ENCODE measurements around the gene MSS51.
"Not testable (repeated sequence)": the region's sequence is repeated elsewhere in the genome, so short reads cannot be mapped to it uniquely, and the experiment has no call there.

The MSS51 gene

DNA sequence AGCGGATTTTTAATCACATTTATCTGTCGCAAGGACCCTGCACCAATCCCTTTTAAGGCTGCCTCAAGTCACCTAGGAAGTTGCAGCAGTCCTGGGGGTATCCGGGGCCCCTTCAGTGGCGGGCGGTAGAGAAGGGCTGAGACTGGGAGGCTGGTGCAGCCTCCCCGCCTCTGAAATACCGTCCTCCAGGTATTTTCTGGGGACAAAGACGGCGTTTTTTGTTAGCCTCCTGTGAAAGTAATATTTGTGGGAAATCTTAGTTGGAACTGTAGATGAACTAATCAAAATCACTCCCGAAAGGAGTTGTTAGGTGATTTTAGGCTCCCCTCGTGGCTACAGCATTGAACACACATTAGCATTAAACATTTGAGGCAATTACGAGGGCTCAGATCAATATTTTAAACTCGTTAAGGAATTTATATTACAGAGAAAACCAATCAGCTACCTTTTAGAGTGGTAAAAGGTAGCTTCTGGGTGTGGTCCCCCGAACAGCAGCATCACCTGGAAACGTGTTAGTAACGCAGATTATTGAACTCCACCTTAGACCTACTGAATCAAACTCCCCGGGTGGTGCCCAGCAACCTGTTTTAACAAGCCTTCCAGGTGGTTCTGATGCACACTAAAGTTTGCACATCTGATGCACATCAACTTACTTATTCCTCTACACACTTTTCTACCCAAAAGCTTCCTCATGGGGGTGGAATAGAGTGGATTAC is 19.0 kb downstream of the MSS51 start:
- no peak for DNase-seq

DNA sequence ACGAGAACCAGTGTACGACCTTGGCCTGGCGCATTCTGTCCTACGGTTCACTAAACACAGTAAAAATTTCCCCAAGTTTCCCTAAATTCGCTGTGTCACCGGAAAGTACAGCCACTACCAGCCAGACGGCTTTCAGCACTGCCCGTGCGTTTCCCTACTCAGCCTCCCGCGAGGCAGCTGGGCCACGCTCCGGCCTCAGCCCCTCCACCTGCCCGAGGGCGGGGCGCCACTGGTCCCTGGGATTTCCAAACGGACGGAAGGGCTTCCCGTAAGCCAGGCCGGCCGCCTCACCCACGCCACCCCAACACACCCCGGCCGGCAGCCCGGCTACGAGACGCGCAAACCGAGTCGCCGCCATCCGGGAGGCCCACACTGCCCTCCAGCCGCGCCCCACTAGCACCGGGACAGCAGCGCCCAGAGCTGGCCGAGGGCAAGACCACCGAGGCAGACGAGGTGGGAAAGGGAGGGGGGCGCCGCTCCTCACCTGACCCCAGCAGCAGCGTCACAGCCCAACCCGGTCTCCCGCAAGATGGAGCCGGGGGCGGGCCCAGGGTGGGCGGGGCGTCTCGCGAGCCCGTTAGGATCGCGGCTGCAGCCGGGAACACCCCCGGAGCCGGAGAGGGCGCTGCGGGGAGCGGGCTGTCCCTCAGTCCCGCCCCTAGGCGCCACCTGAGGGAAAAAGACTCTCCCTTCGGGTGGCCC is 19.7 kb downstream of the MSS51 start, which contains the start of gene ANXA7:
Gene ANXA7, minus strand, starts transcription at position 531 of the 702 bp plus-strand sequence. CDS start 13,202 bp downstream, outside the sequence.
- peak; percentile 89 to 96 (median 93) for DNase-seq

DNA sequence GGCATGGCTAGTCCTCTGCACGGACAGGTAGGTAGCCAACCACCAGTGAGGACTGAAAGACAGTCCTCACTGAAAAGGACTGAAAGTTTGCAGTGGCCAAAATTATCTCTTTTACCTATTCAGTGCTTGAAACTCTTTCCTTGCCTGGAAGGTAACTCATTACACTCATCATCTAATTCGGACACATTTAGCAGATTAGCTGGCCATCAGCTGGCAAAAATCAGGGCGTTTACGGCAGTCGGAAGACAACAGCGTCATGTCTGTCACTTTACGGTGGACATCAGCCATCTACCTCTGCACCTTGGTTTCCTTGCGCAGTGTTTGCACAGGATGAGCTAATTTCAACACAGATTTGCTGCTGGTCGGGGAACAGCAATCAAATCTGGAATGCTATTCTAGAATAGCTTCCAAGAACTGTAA is 20.2 kb downstream of the MSS51 start:
- no peak for DNase-seq

DNA sequence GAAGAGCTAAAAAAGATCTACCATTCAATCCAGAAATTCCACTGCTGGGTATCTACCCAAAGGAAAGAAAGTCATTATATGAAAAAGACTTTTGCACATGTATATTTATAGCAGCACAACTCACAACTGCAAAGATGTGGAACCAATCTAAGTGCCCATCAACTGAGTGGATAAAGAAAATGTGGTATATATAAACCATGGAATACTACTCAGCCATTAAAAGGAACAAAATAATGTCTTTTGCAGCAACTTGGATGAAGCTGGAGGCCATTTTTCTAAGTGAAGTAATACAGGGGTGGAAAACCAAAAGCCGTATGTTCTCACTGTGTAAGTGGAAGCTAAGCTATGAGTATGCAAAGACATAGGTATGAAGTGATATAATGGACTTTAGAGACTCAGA is 22.5 kb downstream of the MSS51 start:
- no peak for DNase-seq

DNA sequence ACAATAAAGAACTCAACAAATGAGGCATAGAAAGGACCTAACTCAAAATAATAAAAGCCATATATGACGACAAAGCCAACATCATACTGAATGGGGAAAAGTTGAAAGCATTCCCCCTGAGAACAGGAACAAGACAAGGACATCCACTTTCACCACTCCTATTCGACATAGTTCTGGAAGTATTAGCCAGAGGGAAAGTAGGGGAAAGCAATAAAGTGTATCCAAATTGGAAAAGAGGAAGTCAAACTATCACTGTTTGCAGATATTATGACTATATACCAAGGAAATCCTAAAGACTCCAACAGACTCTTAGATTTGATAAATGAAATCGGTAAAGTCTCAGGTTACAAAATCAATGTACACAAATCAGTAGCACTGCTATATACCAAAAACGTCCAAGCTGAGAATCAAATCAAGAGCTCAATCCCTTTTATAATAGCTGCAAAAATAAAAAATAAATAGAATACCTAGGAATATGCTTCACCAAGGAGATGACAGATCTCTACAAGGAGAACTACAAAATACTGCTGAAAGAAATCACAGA is 24.3 kb downstream of the MSS51 start:
- peak in 2 of 4 experiments; percentile 2 to 15 for DNase-seq

DNA sequence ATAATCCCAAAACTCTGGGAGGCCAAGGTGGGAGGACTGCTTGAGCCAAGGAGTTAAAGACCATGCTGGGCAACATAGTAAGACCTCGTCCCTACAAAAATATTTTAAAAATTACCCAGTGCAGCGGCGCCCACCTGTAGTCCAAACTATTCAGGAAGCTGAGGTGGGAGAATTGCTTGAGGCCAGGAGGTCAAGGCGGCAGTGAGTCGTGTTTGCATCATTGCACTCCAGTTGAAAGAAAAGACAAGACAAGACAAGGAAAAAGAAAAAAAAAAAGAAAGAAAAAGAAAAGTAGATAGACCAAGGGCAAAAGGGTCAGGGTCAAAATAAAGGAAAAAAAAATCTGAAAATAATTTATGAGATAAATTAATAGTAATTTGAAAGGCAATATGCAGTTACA is 25.3 kb downstream of the MSS51 start:
- DNase-seq, result no peak

DNA sequence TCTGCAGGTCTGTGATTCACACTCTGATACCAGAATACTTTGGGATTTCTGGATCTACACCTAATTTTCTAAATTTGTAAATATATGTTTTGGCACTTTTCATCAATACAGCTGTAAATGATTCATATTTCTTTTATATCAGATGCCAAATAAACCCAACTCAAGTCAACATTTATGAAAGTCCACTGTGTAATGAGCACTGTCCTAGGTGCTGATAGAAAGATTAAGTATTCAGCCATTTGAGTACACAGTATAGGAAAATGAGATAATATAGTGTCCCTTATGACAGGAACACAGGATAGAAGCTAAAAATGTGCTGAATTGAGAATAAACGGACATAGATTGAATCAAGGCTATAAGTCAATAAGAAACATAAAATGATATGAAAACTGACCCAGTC is 25.9 kb downstream of the MSS51 start:
- no peak for DNase-seq

DNA sequence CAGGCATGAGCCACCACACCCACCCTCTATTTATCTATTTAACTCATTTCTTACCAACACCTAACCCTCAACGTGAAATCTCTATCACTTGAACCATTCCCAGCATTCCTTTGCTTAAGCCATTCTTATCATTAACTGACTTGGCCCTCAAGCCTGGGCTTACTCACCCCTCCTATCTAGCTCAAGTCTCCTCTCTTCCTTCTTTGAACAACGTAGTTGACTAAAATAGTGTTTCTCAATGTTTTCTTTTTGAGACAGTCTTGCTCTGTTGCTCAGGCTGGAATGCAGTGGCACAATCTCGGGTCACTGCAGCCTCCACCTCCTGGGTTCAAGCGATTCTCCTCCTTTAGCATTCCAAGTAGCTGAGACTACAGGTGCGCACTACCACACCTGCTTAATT is 26.5 kb downstream of the MSS51 start:
- no peak for DNase-seq

DNA sequence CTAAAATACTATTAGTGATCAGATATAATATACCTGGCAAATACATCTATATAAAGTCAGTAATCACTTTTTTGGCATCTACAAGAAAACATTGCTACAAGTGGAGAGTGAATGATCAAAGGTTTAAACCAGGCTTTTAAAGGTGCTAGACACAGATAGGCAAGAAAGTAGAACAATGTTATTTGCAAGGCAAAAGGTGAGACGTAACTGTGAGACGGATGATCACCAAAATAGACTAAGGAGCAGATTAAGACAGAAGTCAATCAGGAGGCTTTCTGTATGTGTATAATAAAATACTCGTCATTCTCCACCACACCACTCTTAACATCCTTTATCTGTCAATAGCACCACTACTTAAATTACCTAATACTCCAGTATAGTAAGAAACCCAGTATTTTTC is 27.8 kb downstream of the MSS51 start:
- DNase-seq, result no peak

DNA sequence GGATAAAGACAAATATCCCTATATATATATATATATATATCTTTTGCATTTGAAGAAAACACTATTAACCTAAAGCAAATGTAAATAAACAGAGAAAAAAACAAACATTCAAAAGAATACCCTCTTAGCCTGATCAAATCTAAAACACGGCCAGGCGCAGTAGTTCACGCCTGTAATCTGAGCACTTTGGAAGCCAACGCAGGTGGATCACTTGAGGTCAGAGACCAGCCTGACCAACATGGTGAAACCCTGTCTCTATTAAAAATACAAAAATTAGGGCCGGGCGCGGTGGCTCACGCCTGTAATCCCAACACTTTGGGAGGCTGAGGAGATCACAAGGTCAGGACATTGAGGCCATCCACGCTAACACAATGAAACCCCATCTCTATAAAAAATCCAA is 28.7 kb downstream of the MSS51 start:
- DNase-seq, result no peak

DNA sequence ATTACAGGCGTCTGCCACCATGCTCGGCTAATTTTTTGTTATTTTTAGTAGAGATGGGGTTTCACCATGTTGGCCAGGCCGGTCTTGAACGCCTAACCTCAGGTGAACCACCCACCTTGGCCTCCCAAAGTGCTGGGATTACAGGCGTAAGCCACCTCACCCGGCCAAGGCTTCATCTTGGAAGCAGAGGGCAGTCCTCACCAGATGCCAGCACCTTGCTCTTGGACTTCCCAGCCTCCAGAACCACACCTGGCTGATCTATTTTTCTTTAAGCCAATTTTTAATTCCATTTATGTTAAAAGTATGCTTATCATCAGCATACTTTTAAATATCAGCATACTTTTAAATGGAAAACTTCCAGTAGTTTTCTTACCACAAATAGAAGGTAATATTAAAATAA is 31.7 kb downstream of the MSS51 start:
- DNase-seq, result no peak

DNA sequence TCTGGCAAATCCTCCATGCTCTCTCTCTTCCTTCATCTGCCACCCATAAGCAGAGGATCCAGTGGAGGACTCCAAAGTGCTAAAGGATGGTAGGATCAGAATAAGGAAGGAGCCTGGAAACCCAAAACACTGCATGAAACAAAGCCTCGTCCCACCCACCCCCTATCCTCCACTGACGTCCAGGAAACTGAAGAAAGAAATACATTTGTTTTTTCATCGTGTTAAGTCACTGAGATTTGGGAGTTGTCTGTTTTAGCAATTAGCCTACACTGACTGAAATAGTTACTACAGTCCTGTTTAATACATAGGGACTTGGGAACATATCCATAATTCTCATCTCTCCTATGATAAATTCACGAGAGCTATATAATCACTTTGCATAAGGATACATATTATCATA is 34.3 kb downstream of the MSS51 start:
- no peak for DNase-seq

DNA sequence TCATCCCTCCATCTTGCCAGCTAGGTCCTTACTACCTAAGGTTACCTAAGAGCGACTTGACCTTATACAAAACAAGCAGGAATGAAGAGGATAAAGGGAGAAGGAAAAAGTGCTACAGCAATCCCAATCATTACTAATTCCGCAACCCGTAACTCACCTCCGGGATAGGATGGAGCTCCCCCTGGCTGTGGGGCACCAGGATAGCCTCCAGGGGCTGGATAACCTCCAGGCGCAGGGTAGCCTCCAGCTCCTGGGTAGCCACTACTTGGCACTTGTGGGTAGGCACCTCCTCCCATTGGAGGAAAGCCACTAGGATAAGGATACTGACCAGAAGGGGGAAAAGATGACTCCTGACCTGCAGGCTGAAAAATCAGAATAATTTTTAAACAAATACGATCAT is 35.3 kb downstream of the MSS51 start:
- DNase-seq, result peak in 2 of 4 experiments; percentile 6 to 9

DNA sequence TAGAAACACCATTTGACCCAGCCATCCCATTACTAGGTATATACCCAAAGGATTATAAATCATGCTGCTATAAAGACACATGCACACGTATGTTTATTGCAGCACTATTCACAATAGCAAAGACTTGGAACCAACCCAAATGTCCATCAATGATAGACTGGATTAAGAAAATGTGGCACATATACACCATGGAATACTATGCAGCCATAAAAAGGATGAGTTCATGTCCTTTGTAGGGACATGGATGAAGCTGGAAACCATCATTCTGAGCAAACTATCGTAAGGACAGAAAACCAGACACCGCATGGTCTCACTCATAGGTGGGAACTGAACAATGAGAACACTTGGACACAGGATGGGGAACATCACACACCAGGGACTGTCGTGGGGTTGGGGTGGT is 39.0 kb downstream of the MSS51 start:
- DNase-seq, result not testable (repeated sequence)

DNA sequence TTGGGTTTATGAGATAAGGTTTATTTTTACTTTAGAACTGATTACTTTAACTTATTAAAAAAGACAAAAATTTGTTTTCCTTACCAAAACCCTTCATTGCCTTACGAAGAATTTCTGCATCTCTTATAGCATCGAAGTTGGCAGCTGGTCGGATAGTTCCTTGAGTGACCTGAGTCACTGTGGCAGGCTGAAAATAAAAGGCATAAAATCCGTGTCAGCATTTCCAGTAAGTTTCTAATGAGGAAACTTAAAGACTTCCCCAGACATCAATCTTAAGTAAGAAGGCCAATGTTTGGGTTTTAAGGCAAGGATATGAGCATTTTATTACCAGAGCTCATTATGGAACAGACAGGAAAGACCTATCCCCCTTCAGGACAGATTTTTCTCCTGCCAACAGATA is 45.1 kb downstream of the MSS51 start:
- peak in 2 of 4 experiments; percentile 10 to 12 for DNase-seq

DNA sequence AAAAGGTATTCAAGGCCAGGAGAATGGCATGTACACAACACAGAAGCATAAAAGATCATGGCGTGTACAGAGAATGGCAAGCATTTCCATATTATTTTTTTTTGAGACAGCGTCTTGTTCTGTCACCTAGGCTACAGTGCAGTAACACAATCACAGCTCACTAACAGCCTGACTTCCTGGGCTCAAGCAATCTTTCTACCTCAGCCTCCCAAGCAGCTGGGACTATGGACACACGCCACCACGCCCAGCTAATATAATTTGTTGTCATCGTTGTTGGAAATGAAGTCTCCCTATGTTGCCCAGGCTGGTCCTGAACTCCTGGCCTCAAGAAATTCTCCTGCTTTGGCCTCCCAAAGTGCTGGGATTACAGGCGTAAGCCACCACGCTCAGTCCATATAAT is 46.8 kb downstream of the MSS51 start:
- DNase-seq, result no peak

DNA sequence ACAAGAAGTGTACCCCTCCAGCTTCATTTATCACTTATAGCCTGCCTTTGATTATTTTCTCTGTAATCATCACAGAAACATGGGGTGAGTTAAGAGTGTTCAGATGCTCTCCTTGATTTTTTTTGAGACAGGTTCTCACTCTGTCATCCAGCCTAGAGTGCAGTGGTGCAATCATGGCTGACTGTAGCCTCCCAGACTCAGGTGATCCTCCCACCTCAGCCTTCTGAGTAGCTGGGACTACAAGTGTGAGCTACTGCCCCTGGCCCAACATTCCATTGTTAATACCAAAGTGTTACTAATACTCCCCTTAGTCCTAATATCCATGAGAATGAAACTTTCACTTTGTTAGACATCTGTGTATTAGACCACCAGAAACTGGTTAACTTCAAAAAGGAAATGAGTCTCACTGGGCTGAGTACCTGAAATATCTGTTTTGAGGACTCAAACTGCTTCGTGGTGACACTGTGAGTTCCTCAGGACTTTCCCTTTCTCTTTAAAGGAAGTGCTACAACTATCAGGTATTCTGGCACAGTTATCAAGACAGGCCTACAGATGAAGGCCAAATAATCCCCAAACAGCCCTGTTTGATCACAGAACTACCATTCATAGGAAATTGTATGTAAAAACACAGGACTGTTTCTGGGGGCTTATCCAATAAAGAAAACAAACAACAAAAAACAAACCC is 54.2 kb downstream of the MSS51 start:
- no peak for DNase-seq

DNA sequence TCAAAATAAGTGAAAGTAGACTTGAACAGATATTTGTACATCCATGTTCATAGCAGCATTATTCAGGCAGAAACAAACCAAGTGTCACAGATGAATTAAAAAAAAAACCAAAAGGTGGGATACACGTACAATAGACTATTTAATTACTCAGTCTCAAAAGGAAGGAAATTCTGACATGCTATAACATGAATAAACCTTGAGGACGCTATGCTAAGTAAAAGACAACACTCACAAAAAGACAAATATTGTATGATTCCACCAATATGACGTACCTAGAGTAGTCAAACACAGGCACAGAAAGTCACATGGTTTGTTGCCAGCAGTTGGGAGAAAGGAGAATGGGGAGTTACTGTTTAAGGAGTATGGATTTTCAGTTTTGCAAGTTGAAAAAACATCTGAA is 56.7 kb downstream of the MSS51 start:
- no peak for DNase-seq

Measured in suppressor macrophage (primary cell).